K562 (cell line): ENCODE measurements around the gene TCOF1. TPM values are rescaled to one million over a fixed set of nuclear protein-coding genes. Genes with fewer than 3 reads are reported as not detected.

Experiments used
- ATAC-seq: fragments of 200-7000 bp; cut with Tn5 transposase; 3 replicates; pipeline ENCODE4 v1.9.1; 2020; ENCODE audit warnings: moderate library complexity
- BruUV-seq: library from RNA; stranded (reverse); fragments of 400-500 nt; replicated peaks from 2 replicates; lab custom pipeline; 2021; lab: Mats Ljungman, UMichigan
- CTCF ChIA-PET: fragments of 300-600 bp; formaldehyde crosslinking; extraction: SDS; loops from one replicate; lab custom pipeline; 2021; ENCODE audit warnings: low intra/inter-chr PET ratio; lab: Yijun Ruan, JAX
- POLR2A ChIA-PET: fragments of 300-600, 350-650 bp; sonication (Branson Sonifier 250); formaldehyde crosslinking; extraction: SDS; loops from one replicate; lab custom pipeline; 2021; ENCODE audit warnings: antibody characterized with exemption, inconsistent platforms; lab: Yijun Ruan, JAX
- DNase-seq, 4 experiments: peaks; one replicate each; pipeline versions ENCODE4 v3.0.0 to v3.0.0-alpha.2; 2011 to 2018; ENCODE audit warnings: low spot score in 3 of 4, mixed read lengths in 3 of 4; ENCODE audit errors: extremely low read depth in 1 of 4
- FAIRE-seq: peaks from 2 replicates; lab custom pipeline; 2011; peaks lifted over from hg19 to GRCh38; lab: Jason Lieb, UNC
- H2AFZ ChIP-seq: 2 replicates; pipeline ENCODE4 v1.6.0; 2011; ENCODE audit warnings: low read depth, low read length, control low read depth, inconsistent platforms
- H3K27ac ChIP-seq: fragments of 200-600 bp; 3 replicates; pipeline ENCODE4 v1.8.0; 2011; ENCODE audit warnings: low read depth, mild to moderate bottlenecking, control low read depth, inconsistent platforms, low read length, moderate library complexity, mixed read lengths; ENCODE audit errors: extremely low read depth
- H3K27me3 ChIP-seq, 2 experiments: fragments of 300-600 bp in 1 of 2; 2 replicates in 1 of 2; 3 replicates in 1 of 2; pipeline versions ENCODE4 v1.6.0 to v1.8.0; 2011; ENCODE audit warnings: inconsistent platforms in 2 of 2, low read length in 2 of 2, mild to moderate bottlenecking in 1 of 2, mixed read lengths in 1 of 2, moderate library complexity in 1 of 2; ENCODE audit not compliant: control insufficient read depth in 2 of 2, insufficient read depth in 2 of 2
- H3K36me3 ChIP-seq: fragments of 300-600 bp; 3 replicates; pipeline ENCODE4 v1.8.0; 2011; ENCODE audit warnings: mild to moderate bottlenecking, low read length, inconsistent platforms; ENCODE audit not compliant: control insufficient read depth, insufficient read depth
- H3K4me1 ChIP-seq, 2 experiments: fragments of 200-600 bp in 1 of 2; replicated peaks in 1 of 2; 2 replicates in 1 of 2; 3 replicates in 1 of 2; pipeline versions ENCODE4 v1.5.1 to v1.8.0; 2011; ENCODE audit warnings: inconsistent platforms in 2 of 2, low read length in 2 of 2, mild to moderate bottlenecking in 1 of 2, mixed read lengths in 1 of 2, moderate library complexity in 1 of 2; ENCODE audit not compliant: control insufficient read depth in 2 of 2, insufficient read depth in 2 of 2
- H3K4me2 ChIP-seq: 2 replicates; pipeline ENCODE4 v1.6.1; 2011; ENCODE audit warnings: low read length, control low read depth, inconsistent platforms, mixed read lengths; ENCODE audit not compliant: insufficient read depth
- H3K4me3 ChIP-seq: fragments of 200-600 bp; sonication (generic), shearing (Covaris generic); 2 replicates; pipeline ENCODE4 v1.5.1; 2016; ENCODE audit warnings: control low read depth, inconsistent platforms
- H3K79me2 ChIP-seq: fragments of 200-600 bp; 3 replicates; pipeline ENCODE4 v1.8.0; 2011; ENCODE audit warnings: low read length, inconsistent platforms; ENCODE audit not compliant: control insufficient read depth, insufficient read depth
- H3K9ac ChIP-seq, 2 experiments: 2 replicates each; pipeline versions ENCODE4 v1.6.0 to v1.6.1; 2011; ENCODE audit warnings: low read depth in 2 of 2, low read length in 2 of 2, control low read depth in 1 of 2, inconsistent platforms in 1 of 2, mild to moderate bottlenecking in 1 of 2, mixed read lengths in 1 of 2; ENCODE audit not compliant: insufficient read depth in 1 of 2
- H3K9me1 ChIP-seq: one replicate; pipeline ENCODE4 v1.6.0; 2011; ENCODE audit warnings: inconsistent platforms, mild to moderate bottlenecking, low read length, moderate library complexity; ENCODE audit not compliant: control insufficient read depth, insufficient read depth
- H3K9me3 ChIP-seq: replicated peaks from 2 replicates; pipeline ENCODE4 v1.5.1; 2011; ENCODE audit warnings: low read depth, low read length, inconsistent platforms; ENCODE audit not compliant: control insufficient read depth, insufficient read depth
- H4K20me1 ChIP-seq: replicated peaks from 2 replicates; pipeline ENCODE4 v1.6.1; 2011; ENCODE audit warnings: low read length, inconsistent platforms, mixed read lengths; ENCODE audit not compliant: control insufficient read depth, insufficient read depth
- ARHGAP35 ChIP-seq: fragments of 450-650 bp; IDR thresholded peaks from 2 replicates; pipeline ENCODE4 v1.6.1; 2018; ENCODE audit not compliant: partially characterized antibody
- BACH1 ChIP-seq: fragments of 200-800 bp; sonication (Bioruptor generic); IDR thresholded peaks from 2 replicates; pipeline ENCODE4 v1.6.1; 2016; ENCODE audit warnings: missing genetic modification characterization, missing compliant biosample characterization
- CLOCK ChIP-seq: fragments of 250-450 bp; sonication (Bioruptor Pico); IDR thresholded peaks from 2 replicates; pipeline ENCODE4 v1.4.0; 2020; ENCODE audit warnings: mild to moderate bottlenecking, moderate library complexity, borderline replicate concordance
- E2F6 ChIP-seq, 2 experiments: IDR thresholded peaks; 2 replicates each; pipeline ENCODE4 v1.6.1; 2011; ENCODE audit warnings: borderline replicate concordance in 1 of 2, control low read depth in 1 of 2, low read depth in 1 of 2, low read length in 1 of 2, mild to moderate bottlenecking in 1 of 2, mixed read lengths in 1 of 2, moderate library complexity in 1 of 2; ENCODE audit not compliant: insufficient read depth in 1 of 2, insufficient read length in 1 of 2, poor library complexity in 1 of 2, severe bottlenecking in 1 of 2; ENCODE audit errors: extremely low read depth in 1 of 2
- NFIC ChIP-seq: fragments of 450-650 bp; IDR thresholded peaks from 2 replicates; pipeline ENCODE4 v1.6.1; 2017; ENCODE audit warnings: mild to moderate bottlenecking, inconsistent platforms
- PTBP1 ChIP-seq: fragments of 200-400 bp; formaldehyde crosslinking; IDR thresholded peaks from 2 replicates; pipeline ENCODE4 v1.6.1; 2017; ENCODE audit warnings: low read depth, low read length
- SAP30 ChIP-seq: fragments of 200-600 bp; sonication (generic); IDR thresholded peaks from 2 replicates; pipeline ENCODE4 v1.6.1; 2012; ENCODE audit warnings: borderline replicate concordance, low read depth, mild to moderate bottlenecking, moderate library complexity, low read length, control low read depth, inconsistent platforms; ENCODE audit not compliant: insufficient read depth, poor library complexity, severe bottlenecking
- TCFL5 ChIP-seq: fragments of 250-450 bp; sonication (Bioruptor Pico); conservative IDR thresholded peaks from 2 replicates; pipeline ENCODE4 v1.6.1; 2021; ENCODE audit warnings: mild to moderate bottlenecking, moderate library complexity, matching md5 sums
- XRCC5 ChIP-seq: fragments of 200-400 bp; formaldehyde crosslinking; IDR thresholded peaks from 2 replicates; pipeline ENCODE4 v1.6.1; 2017; ENCODE audit warnings: low read depth, mild to moderate bottlenecking, low read length
- ZKSCAN3 ChIP-seq: fragments of 250-450 bp; sonication (Bioruptor Pico); IDR thresholded peaks from 2 replicates; pipeline ENCODE4 v1.4.0; 2020
- ZNF175 ChIP-seq: fragments of 200-800 bp; sonication (Bioruptor generic); IDR thresholded peaks from 2 replicates; pipeline ENCODE4 v1.6.1; 2016; ENCODE audit warnings: low read depth, mild to moderate bottlenecking, missing genetic modification characterization, missing compliant biosample characterization
- ZNF384 ChIP-seq: IDR thresholded peaks from 2 replicates; pipeline ENCODE4 v1.6.1; 2012; ENCODE audit warnings: low read depth, low read length, improper control_type of control experiment
- ZNF518B ChIP-seq: fragments of 250-450 bp; sonication (Bioruptor Pico); IDR thresholded peaks from 2 replicates; pipeline ENCODE4 v1.5.0; 2021; ENCODE audit warnings: mild to moderate bottlenecking, moderate library complexity
- WGBS: fragments of 100-300 bp; shearing (Covaris generic); methylation state at CpG from one replicate; pipeline ENCODE4 v1.1.6; 2016; ENCODE audit warnings: low coverage, mixed read lengths; ENCODE audit not compliant: insufficient coverage; ENCODE audit errors: missing lambda C conversion rate; 5-methylcytosine and 5-hydroxymethylcytosine counted together
- in situ Hi-C: fragments of 300-500 bp; cut with MboI; formaldehyde crosslinking; loops from 4 replicates; pipeline ENCODE4 v1.15.0; 2018; ENCODE audit warnings: inconsistent platforms, mixed read lengths
- intact Hi-C: fragments of 100-400 bp; cut with micrococcal nuclease; formaldehyde crosslinking; loops from 2 replicates; pipeline ENCODE4 v1.14.2; 2022
- polyA plus RNA-seq, 8 experiments: library from polyadenylated mRNA; depleted of rRNA in 4 of 8; stranded (reverse) in 5 of 8; unstranded in 3 of 8; fragments of >200 nt; fragmentation: Nextera tagmentation in 2 of 8; fragmentation: Illumina TruSeq in 1 of 8; extraction: Ambion mirVana in 2 of 8; extraction: Trizol in 1 of 8; gene quantifications; 2 replicates each; pipeline versions ENCODE4 v1.2.1 to v1.2.3, GENCODE V29; 2011 to 2014; ENCODE audit warnings: inconsistent platforms in 1 of 8, missing spikeins in 1 of 8
- total RNA-seq, 7 experiments: library from RNA; depleted of rRNA in 6 of 7; stranded (reverse); fragments of >200 nt in 6 of 7; fragmentation: Illumina TruSeq in 2 of 7; extraction: Trizol in 2 of 7; gene quantifications; 2 replicates each; pipeline versions ENCODE4 v1.2.1 to v1.2.3, GENCODE V29; 2011 to 2021; ENCODE audit warnings: low replicate concordance in 1 of 7

TCOF1 gene
- total and polyA plus RNA-seq, 9 of the 15 experiments (the other 6 are each of a cell fraction or from before 2014, with no cell fraction given), result 9.8 to 134 (median 61.7) TPM

GRCh38 chr5:150377964-150378694 is 20.6 kb downstream of the TCOF1 start:
- no peak overlapping the region for H3K9ac ChIP-seq
- no peaks in the 10 kb centered on the region for H3K79me2 ChIP-seq
- WGBS, result 85% methylated on average over 5 of the region's 5 CpGs
- no peak for FAIRE-seq
- H3K27ac ChIP-seq, result no peak overlapping the region
- CTCF ChIA-PET, result no interaction called here
- no peak for ATAC-seq
- POLR2A ChIA-PET, result interaction anchor here (0.8 to 1.5 kb wide), 8 partner anchors 10 to 96 kb away, joined by 3 to 6 read pairs (median 4); no protein-coding TSS in a partner anchor
- H4K20me1 ChIP-seq, result no peaks in the 10 kb centered on the region; the same call in 1 of the 2 replicates
- H2AFZ ChIP-seq, result no peak overlapping the region
- intact Hi-C loops, result no loop called here
- no TSS peak for BruUV-seq
- H3K4me1 ChIP-seq, result no peaks in the 10 kb centered on the region
- H3K9me1 ChIP-seq, result no peaks in the 10 kb centered on the region
- DNase-seq, result no peak
- H3K4me2 ChIP-seq, result no peak overlapping the region
- peaks cover 100% of the 10 kb centered on the region for H3K36me3 ChIP-seq
- in situ Hi-C loops, result no loop called here
- H3K9me3 ChIP-seq, result no peaks in the 10 kb centered on the region
- H3K4me3 ChIP-seq, result no peak overlapping the region
- no peaks in the 10 kb centered on the region for H3K27me3 ChIP-seq
- TF ChIP-seq ARHGAP35 (no peak), XRCC5 (no peak), ZNF175 (CRISPR knock-in tag) (no peak), ZNF518B (CRISPR knock-in tag) (no peak), ZKSCAN3 (CRISPR knock-in tag) (no peak), PTBP1 (no peak), TCFL5 (CRISPR knock-in tag) (no peak), E2F6 (IDR thresholded peaks at IDR 0.05; ENCODE audit: borderline replicate concordance in 1 of 2, extremely low read depth in 1 of 2, insufficient read depth in 1 of 2, insufficient read length in 1 of 2, low read depth in 1 of 2, low read length in 1 of 2, poor library complexity in 1 of 2, severe bottlenecking in 1 of 2) (no peak), ZNF384 (no peak), CLOCK (CRISPR knock-in tag) (no peak), BACH1 (tag) (no peak), NFIC (no peak), SAP30 (no peak)
